OCI-LY7 (cell line): ENCODE data around the gene IRX6. TPM values are rescaled to one million over a fixed set of nuclear protein-coding genes. Genes with fewer than 3 reads are reported as not detected.

Experiments used
- BruUV-seq: library from RNA; stranded (reverse); fragments of 400-500 nt; replicated peaks from 2 replicates; lab custom pipeline; 2021; lab: Mats Ljungman, UMichigan
- CTCF ChIA-PET: fragments of 300-600 bp; sonication (Branson Sonifier 250); formaldehyde crosslinking; loops from one replicate; lab custom pipeline; 2022; ENCODE audit warnings: antibody characterized with exemption; ENCODE audit not compliant: unreplicated experiment; lab: Charles Lee
- POLR2A ChIA-PET: fragments of 300-600 bp; sonication (Branson Sonifier 250); formaldehyde crosslinking; loops from one replicate; lab custom pipeline; 2022; ENCODE audit warnings: antibody characterized with exemption; lab: Charles Lee
- DNase-seq: peaks from one replicate; pipeline ENCODE4 v3.0.0-alpha.2; 2015; ENCODE audit warnings: low spot score
- H2AFZ ChIP-seq: fragments of 200-600 bp; sonication (generic), shearing (Covaris generic); 2 replicates; pipeline ENCODE4 v1.6.1; 2014; ENCODE audit warnings: mild to moderate bottlenecking, antibody characterized with exemption, low read length, moderate library complexity
- H3K27ac ChIP-seq: fragments of 200-600 bp; sonication (generic); 2 replicates; pipeline ENCODE4 v1.5.1; 2014; ENCODE audit warnings: mixed run types, low read depth, mild to moderate bottlenecking, moderate library complexity, low read length, inconsistent platforms; ENCODE audit not compliant: poor library complexity, severe bottlenecking
- H3K36me3 ChIP-seq: fragments of 200-600 bp; sonication (generic); 2 replicates; pipeline ENCODE4 v1.6.1; 2014; ENCODE audit warnings: mild to moderate bottlenecking, antibody characterized with exemption, low read length, moderate library complexity, mixed read lengths; ENCODE audit not compliant: insufficient read depth
- H3K4me1 ChIP-seq: fragments of 200-600 bp; sonication (generic); 2 replicates; pipeline ENCODE4 v1.5.1; 2014; ENCODE audit warnings: mild to moderate bottlenecking, low read length; ENCODE audit not compliant: insufficient read depth, poor library complexity, severe bottlenecking
- H3K4me2 ChIP-seq: fragments of 200-600 bp; sonication (generic); 2 replicates; pipeline ENCODE4 v1.6.1; 2014; ENCODE audit warnings: mild to moderate bottlenecking, low read length
- H3K4me3 ChIP-seq: fragments of 200-600 bp; sonication (generic); 2 replicates; pipeline ENCODE4 v1.5.1; 2014; ENCODE audit warnings: mild to moderate bottlenecking, low read depth, low read length; ENCODE audit not compliant: poor library complexity, severe bottlenecking
- H3K79me2 ChIP-seq: fragments of 200-600 bp; sonication (generic); 2 replicates; pipeline ENCODE4 v1.6.1; 2016; ENCODE audit warnings: low read depth, mild to moderate bottlenecking, low read length, moderate library complexity, mixed read lengths; ENCODE audit not compliant: insufficient read depth
- H3K9me2 ChIP-seq: fragments of 200-600 bp; sonication (generic); 2 replicates; pipeline ENCODE4 v1.6.1; 2016; ENCODE audit warnings: mild to moderate bottlenecking, low read length, mixed read lengths; ENCODE audit not compliant: insufficient read depth
- H3K9me3 ChIP-seq: fragments of 200-600 bp; sonication (generic); 2 replicates; pipeline ENCODE4 v1.6.1; 2014; ENCODE audit warnings: mild to moderate bottlenecking, mixed run types, low read length, mixed read lengths
- H4K20me1 ChIP-seq: fragments of 200-600 bp; sonication (generic); 2 replicates; pipeline ENCODE4 v1.6.1; 2014; ENCODE audit warnings: mild to moderate bottlenecking, antibody characterized with exemption, low read length, moderate library complexity, mixed read lengths; ENCODE audit not compliant: insufficient read depth
- EZH2phosphoT487 ChIP-seq: fragments of 200-600 bp; sonication (generic); IDR thresholded peaks from 2 replicates; pipeline ENCODE4 v1.6.1; 2018; ENCODE audit warnings: low read depth, borderline replicate concordance, mild to moderate bottlenecking, mixed run types, antibody characterized with exemption, low read length, moderate library complexity, mixed read lengths
- intact Hi-C: fragments of 100-400 bp; cut with micrococcal nuclease; formaldehyde crosslinking; loops from one replicate; pipeline ENCODE4 v1.10.0; 2022; ENCODE audit not compliant: unreplicated experiment
- total RNA-seq, 2 experiments: library from RNA; depleted of rRNA in 1 of 2; stranded (reverse); fragments of >200 nt in 1 of 2; shearing (Covaris generic) in 1 of 2; gene quantifications; 2 replicates each; pipeline ENCODE4 v1.2.3, GENCODE V29; 2014 to 2022
- TF ChIP-seq, protein P1 (sequence below): fragments of 200-600 bp; sonication (generic); conservative IDR thresholded peaks from 2 replicates; pipeline ENCODE4 v1.5.1; 2014; ENCODE audit warnings: mild to moderate bottlenecking, antibody characterized with exemption, low read length, moderate library complexity, mixed read lengths

Gene IRX6
- total RNA-seq, 2 experiments from 2014 or later: not detected

DNA sequence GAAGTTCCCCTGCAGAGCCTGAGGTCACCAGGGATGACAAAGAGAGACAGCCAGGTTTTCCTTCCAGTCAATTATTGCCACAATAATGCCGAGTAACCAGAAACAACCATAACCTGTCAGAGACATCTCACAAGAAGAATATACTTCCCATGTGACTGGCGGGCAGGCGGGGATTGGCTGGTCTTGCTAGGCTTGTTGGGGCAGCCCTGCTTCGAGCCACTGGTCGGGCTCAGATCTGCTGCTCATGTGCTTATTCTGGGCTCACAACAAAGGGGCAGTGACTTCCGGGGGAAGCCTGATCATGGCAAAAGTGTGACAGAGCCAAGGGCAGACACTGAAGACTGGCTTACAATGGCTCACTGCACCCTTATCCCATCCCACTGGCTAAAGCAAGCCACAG is 48.1 kb upstream of the IRX6 start:
- no peaks in the 10 kb centered on the region for H4K20me1 ChIP-seq
- CTCF ChIA-PET: no interaction called here
- no TSS peak for BruUV-seq
- H3K27ac ChIP-seq: no peak overlapping the region
- no peak overlapping the region for H3K4me2 ChIP-seq
- H3K9me2 ChIP-seq: no peaks in the 10 kb centered on the region
- H3K4me3 ChIP-seq: no peak overlapping the region
- DNase-seq: no peak
- TF ChIP-seq, protein P1, sequence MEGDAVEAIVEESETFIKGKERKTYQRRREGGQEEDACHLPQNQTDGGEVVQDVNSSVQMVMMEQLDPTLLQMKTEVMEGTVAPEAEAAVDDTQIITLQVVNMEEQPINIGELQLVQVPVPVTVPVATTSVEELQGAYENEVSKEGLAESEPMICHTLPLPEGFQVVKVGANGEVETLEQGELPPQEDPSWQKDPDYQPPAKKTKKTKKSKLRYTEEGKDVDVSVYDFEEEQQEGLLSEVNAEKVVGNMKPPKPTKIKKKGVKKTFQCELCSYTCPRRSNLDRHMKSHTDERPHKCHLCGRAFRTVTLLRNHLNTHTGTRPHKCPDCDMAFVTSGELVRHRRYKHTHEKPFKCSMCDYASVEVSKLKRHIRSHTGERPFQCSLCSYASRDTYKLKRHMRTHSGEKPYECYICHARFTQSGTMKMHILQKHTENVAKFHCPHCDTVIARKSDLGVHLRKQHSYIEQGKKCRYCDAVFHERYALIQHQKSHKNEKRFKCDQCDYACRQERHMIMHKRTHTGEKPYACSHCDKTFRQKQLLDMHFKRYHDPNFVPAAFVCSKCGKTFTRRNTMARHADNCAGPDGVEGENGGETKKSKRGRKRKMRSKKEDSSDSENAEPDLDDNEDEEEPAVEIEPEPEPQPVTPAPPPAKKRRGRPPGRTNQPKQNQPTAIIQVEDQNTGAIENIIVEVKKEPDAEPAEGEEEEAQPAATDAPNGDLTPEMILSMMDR: no peak
- TF ChIP-seq EZH2phosphoT487: no peak
- no peak overlapping the region for H2AFZ ChIP-seq
- POLR2A ChIA-PET: no interaction called here
- no peaks in the 10 kb centered on the region for H3K9me3 ChIP-seq
- intact Hi-C loops: no loop called here
- H3K79me2 ChIP-seq: no peaks in the 10 kb centered on the region
- no peaks in the 10 kb centered on the region for H3K36me3 ChIP-seq
- no peaks in the 10 kb centered on the region for H3K4me1 ChIP-seq

DNA sequence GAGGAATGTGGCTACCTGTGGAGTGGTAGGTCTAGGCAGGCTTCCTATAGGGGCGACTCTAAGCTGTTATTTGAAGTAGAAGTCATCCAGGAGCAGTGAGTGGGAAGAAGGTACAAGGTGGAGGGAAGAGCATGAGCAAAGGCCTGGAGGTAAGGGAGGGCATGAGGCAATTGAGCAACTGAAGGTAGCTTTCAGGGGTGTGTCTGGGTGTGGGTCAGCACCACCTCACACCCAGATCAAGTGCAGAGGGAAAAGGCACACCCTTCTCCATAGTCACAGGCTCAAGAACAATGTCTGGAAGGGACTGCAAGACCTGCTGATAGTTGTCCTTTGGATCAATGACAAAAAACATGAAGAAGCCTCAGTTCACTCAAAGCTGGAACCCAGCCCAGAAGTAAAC is 46.5 kb upstream of the IRX6 start:
- Histone ChIP-seq H4K20me1 (no peaks in the 10 kb centered on the region), H3K4me3 (no peak overlapping the region), H3K9me2 (no peaks in the 10 kb centered on the region), H3K27ac (no peak overlapping the region), H3K9me3 (no peaks in the 10 kb centered on the region), H3K4me1 (no peaks in the 10 kb centered on the region), H3K79me2 (no peaks in the 10 kb centered on the region), H3K36me3 (no peaks in the 10 kb centered on the region), H3K4me2 (no peak overlapping the region), H2AFZ (no peak overlapping the region)
- intact Hi-C loops: no loop called here
- BruUV-seq: no TSS peak
- CTCF ChIA-PET: no interaction called here
- POLR2A ChIA-PET: no interaction called here
- TF ChIP-seq EZH2phosphoT487: no peak
- TF ChIP-seq, protein P1: no peak
- DNase-seq: no peak

DNA sequence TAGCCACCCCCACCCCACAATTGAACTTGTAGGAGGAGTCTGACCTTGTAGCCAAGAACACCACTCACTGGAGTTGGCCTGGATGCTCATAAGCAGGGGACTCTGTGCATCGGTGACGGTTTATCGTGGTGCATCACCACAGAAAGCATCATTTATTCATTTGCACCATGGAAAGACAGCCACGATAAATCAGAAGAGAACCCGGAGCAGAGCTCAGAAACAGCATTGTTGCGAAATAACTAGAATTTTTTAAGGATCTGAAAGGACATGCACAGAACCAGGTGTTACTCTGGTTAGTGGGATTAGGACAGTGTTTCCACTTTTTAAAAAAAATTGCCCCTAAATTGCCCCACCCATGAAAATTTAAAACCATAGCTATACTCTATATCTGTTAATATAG is 44.4 kb upstream of the IRX6 start:
- H3K79me2 ChIP-seq: no peaks in the 10 kb centered on the region
- ChIA-PET POLR2A (interaction anchor here (1.1 kb wide), 1 partner anchor 13 kb away, joined by 3 read pairs; no protein-coding TSS in a partner anchor), CTCF (no interaction called here)
- H3K9me3 ChIP-seq: no peaks in the 10 kb centered on the region
- intact Hi-C loops: no loop called here
- no peaks in the 10 kb centered on the region for H3K4me1 ChIP-seq
- no peak overlapping the region for H3K27ac ChIP-seq
- no peaks in the 10 kb centered on the region for H4K20me1 ChIP-seq
- H3K9me2 ChIP-seq: no peaks in the 10 kb centered on the region
- no TSS peak for BruUV-seq
- no peak overlapping the region for H2AFZ ChIP-seq
- no peaks in the 10 kb centered on the region for H3K36me3 ChIP-seq
- no peak overlapping the region for H3K4me3 ChIP-seq
- no peak for DNase-seq
- H3K4me2 ChIP-seq: no peak overlapping the region
- TF ChIP-seq EZH2phosphoT487: no peak
